ENCODE results near the gene ADGB.

Gene ADGB

GRCh38 chr6:146636481-146636880 is 37.7 kb downstream of the ADGB start:
- no peaks in the 10 kb centered on the region for H3K9me3 Mint-ChIP-seq

GRCh38 chr6:146642921-146643320 is 44.1 kb downstream of the ADGB start:
- Mint-ChIP-seq H3K36me3 (ENCODE audit: low read depth) (no peaks in the 10 kb centered on the region), H3K4me3 (no peak overlapping the region), H3K9me3 (no peaks in the 10 kb centered on the region), H3K27me3 (ENCODE audit: low read depth, poor library complexity) (peaks cover 7% of the 10 kb centered on the region), H3K4me1 (no peaks in the 10 kb centered on the region), H3K27ac (no peak overlapping the region)
- TF ChIP-seq CTCF (IDR thresholded peaks at IDR 0.05): no peak
- DNase-seq: no peak

More at GRCh38 chr6:146636481-146636880, 37.7 kb downstream of the ADGB start:
- no peak for DNase-seq
- Mint-ChIP-seq H3K27ac (no peak overlapping the region), H3K4me1 (no peaks in the 10 kb centered on the region), H3K4me3 (no peak overlapping the region), H3K27me3 (ENCODE audit: low read depth, poor library complexity) (peaks cover 10% of the 10 kb centered on the region), H3K36me3 (ENCODE audit: low read depth) (no peaks in the 10 kb centered on the region)
- TF ChIP-seq CTCF (IDR thresholded peaks at IDR 0.05): no peak

- Mint-ChIP-seq H3K27ac (no peak overlapping the region), H3K27me3 (ENCODE audit: low read depth, poor library complexity) (no peaks in the 10 kb centered on the region), H3K4me3 (no peak overlapping the region), H3K36me3 (ENCODE audit: low read depth) (no peaks in the 10 kb centered on the region), H3K4me1 (no peaks in the 10 kb centered on the region), H3K9me3 (no peaks in the 10 kb centered on the region)
- TF ChIP-seq CTCF (IDR thresholded peaks at IDR 0.05): no peak
- DNase-seq: no peak
Observed at GRCh38 chr6:146650799-146651481, 52.2 kb downstream of the ADGB start.

GRCh38 chr6:146651482-146651863 is 52.7 kb downstream of the ADGB start:
- DNase-seq: no peak
- Mint-ChIP-seq H3K27me3 (ENCODE audit: low read depth, poor library complexity) (no peaks in the 10 kb centered on the region), H3K4me3 (no peak overlapping the region), H3K27ac (no peak overlapping the region), H3K4me1 (no peaks in the 10 kb centered on the region), H3K36me3 (ENCODE audit: low read depth) (no peaks in the 10 kb centered on the region), H3K9me3 (no peaks in the 10 kb centered on the region)
- no peak for TF ChIP-seq CTCF (IDR thresholded peaks at IDR 0.05)

GRCh38 chr6:146657432-146657831 is 58.7 kb downstream of the ADGB start:
- TF ChIP-seq CTCF (IDR thresholded peaks at IDR 0.05): no peak
- Mint-ChIP-seq H3K27ac (no peak overlapping the region), H3K4me3 (no peak overlapping the region), H3K4me1 (no peaks in the 10 kb centered on the region), H3K36me3 (ENCODE audit: low read depth) (no peaks in the 10 kb centered on the region), H3K27me3 (ENCODE audit: low read depth, poor library complexity) (no peaks in the 10 kb centered on the region), H3K9me3 (no peaks in the 10 kb centered on the region)
- DNase-seq: no peak

GRCh38 chr6:146664871-146665360 is 66.1 kb downstream of the ADGB start:
- H3K27ac Mint-ChIP-seq: no peak overlapping the region
- no peaks in the 10 kb centered on the region for H3K9me3 Mint-ChIP-seq
- no peaks in the 10 kb centered on the region for H3K27me3 Mint-ChIP-seq (ENCODE audit: low read depth, poor library complexity)
- no peak for DNase-seq
- H3K36me3 Mint-ChIP-seq (ENCODE audit: low read depth): no peaks in the 10 kb centered on the region
- H3K4me1 Mint-ChIP-seq: no peaks in the 10 kb centered on the region
- no peak overlapping the region for H3K4me3 Mint-ChIP-seq
- TF ChIP-seq CTCF (IDR thresholded peaks at IDR 0.05): no peak

Data from nephron progenitor cell (in vitro differentiated cells).